Erythroblast (primary cell): Measurements from ENCODE around the gene OR2M4.

Source experiments
- DNase-seq, 2 experiments: peaks; one replicate each; lab custom pipeline; 2025; lab: John Stamatoyannopoulos, UW
- GATA1 ChIP-seq: IDR thresholded peaks from 2 replicates; pipeline ENCODE4 v1.6.1; 2011; ENCODE audit warnings: low read depth, mild to moderate bottlenecking, control low read depth, low read length, moderate library complexity
- POLR2A ChIP-seq: IDR thresholded peaks from 2 replicates; pipeline ENCODE4 v1.6.1; 2011; ENCODE audit warnings: mild to moderate bottlenecking, low read length

OR2M4 gene

GRCh38 chr1:248288391-248288790 is 57.2 kb downstream of the OR2M4 start:
- TF ChIP-seq GATA1 (no peak), POLR2A (no peak)

More at GRCh38 chr1:248288391-248288790, 57.2 kb downstream of the OR2M4 start:
- no peak for DNase-seq
